ENCODE data around the gene CTNNA3.

GRCh38 chr10:66919248-66919647 is 776.7 kb downstream of the CTNNA3 start:
- TF ChIP-seq EGR1 (IDR thresholded peaks at IDR 0.05; ENCODE audit: low read depth in 2 of 2) (no peak), SP1 (IDR thresholded peaks at IDR 0.05) (no peak), CTCF (IDR thresholded peaks at IDR 0.05; ENCODE audit: low read depth, low read length, missing input control) (no peak), JUND (IDR thresholded peaks at IDR 0.05) (no peak), YY1 (IDR thresholded peaks at IDR 0.05) (no peak)
